ENCODE measurements around the gene NUAK1.

DNA sequence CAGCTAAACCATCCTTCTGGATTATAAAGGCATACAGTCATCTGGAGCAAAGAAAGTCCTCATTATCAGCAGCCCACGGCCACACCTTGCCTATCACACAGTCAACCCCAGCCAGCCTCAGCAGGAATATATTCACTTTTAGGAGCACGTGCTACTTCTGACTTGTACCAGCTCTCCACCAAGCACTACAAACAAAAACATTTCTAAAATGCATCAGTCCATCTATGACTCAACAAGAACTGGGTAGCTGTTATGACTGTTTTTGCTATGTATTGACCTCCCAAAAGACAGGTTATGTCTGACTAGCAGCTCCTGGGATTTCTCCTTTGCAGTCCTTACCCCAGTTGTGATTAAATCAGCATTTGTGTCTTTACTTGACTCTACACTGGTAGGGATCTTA is 31.2 kb downstream of the NUAK1 start:
- TF ChIP-seq, protein P1, sequence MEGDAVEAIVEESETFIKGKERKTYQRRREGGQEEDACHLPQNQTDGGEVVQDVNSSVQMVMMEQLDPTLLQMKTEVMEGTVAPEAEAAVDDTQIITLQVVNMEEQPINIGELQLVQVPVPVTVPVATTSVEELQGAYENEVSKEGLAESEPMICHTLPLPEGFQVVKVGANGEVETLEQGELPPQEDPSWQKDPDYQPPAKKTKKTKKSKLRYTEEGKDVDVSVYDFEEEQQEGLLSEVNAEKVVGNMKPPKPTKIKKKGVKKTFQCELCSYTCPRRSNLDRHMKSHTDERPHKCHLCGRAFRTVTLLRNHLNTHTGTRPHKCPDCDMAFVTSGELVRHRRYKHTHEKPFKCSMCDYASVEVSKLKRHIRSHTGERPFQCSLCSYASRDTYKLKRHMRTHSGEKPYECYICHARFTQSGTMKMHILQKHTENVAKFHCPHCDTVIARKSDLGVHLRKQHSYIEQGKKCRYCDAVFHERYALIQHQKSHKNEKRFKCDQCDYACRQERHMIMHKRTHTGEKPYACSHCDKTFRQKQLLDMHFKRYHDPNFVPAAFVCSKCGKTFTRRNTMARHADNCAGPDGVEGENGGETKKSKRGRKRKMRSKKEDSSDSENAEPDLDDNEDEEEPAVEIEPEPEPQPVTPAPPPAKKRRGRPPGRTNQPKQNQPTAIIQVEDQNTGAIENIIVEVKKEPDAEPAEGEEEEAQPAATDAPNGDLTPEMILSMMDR (IDR thresholded peaks at IDR 0.05; ENCODE audit: insufficient read depth, low read length) = no peak
- TF ChIP-seq SPI1 (IDR thresholded peaks at IDR 0.05; ENCODE audit: borderline replicate concordance, low read depth) (no peak), POLR2AphosphoS5 (IDR thresholded peaks at IDR 0.05; ENCODE audit: low read depth) (no peak), GABPA (IDR thresholded peaks at IDR 0.05; ENCODE audit: low read depth) (no peak)
- TF ChIP-seq, protein P2, sequence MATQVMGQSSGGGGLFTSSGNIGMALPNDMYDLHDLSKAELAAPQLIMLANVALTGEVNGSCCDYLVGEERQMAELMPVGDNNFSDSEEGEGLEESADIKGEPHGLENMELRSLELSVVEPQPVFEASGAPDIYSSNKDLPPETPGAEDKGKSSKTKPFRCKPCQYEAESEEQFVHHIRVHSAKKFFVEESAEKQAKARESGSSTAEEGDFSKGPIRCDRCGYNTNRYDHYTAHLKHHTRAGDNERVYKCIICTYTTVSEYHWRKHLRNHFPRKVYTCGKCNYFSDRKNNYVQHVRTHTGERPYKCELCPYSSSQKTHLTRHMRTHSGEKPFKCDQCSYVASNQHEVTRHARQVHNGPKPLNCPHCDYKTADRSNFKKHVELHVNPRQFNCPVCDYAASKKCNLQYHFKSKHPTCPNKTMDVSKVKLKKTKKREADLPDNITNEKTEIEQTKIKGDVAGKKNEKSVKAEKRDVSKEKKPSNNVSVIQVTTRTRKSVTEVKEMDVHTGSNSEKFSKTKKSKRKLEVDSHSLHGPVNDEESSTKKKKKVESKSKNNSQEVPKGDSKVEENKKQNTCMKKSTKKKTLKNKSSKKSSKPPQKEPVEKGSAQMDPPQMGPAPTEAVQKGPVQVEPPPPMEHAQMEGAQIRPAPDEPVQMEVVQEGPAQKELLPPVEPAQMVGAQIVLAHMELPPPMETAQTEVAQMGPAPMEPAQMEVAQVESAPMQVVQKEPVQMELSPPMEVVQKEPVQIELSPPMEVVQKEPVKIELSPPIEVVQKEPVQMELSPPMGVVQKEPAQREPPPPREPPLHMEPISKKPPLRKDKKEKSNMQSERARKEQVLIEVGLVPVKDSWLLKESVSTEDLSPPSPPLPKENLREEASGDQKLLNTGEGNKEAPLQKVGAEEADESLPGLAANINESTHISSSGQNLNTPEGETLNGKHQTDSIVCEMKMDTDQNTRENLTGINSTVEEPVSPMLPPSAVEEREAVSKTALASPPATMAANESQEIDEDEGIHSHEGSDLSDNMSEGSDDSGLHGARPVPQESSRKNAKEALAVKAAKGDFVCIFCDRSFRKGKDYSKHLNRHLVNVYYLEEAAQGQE (IDR thresholded peaks at IDR 0.05; ENCODE audit: insufficient replicate concordance, low read depth) = no peak
